SW 1271 (cell line): Measurements from ENCODE around the gene ALDH3B1.
A peak's percentile ranks its signal among the peaks of the same experiment; 100 is the strongest.

Experiments
- DNase-seq, 2 experiments: peaks; one replicate each; lab custom pipeline; 2025; lab: John Stamatoyannopoulos, UW

ALDH3B1 gene

DNA sequence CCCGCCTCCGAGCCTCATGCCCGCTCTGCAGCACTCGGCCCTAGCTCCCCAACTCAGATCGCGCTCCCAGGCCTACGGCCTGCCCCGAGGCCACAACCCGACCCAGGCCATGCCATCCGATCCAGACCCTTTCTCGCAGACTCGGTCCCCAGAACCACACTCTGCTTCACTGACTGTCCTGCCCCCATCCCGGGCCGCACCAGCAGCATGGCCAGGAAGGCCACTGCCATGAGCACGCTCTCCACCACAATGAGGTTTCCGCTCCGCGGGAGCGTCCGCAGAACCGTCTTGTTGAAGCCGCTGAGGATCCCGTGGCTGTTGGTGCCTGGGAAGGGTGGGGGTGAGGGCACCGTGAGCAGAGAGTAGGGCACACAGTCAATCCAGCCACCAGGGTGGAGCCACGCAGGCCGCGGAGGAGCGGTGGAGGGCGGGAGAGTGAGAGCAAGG, 12.6 kb upstream of the ALDH3B1 start:
- DNase-seq = no peak

GRCh38 chr11:67998150-67999045, 11.7 kb upstream of the ALDH3B1 start:
- no peak for DNase-seq

DNA sequence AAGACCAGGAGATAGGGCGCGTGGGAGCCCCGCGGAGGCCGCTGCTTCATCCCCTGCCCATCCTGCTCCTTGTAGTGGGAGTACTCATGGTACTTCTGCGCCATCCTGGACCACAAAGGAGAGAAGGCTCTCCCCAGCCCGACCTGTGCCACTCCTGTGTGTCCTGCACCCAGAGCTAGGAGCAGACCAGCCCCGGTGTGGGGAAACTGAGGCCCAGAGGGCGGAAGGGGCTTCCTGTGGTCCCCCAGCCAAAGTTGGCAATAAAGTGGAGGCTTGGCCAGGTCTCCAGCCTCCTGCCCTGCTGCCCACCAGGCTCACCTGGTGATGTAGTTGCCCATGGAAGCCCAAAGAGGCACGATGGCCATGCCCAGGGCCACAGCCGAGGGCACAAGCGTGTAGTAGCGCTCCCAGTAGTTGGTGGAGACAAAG, 10.9 kb upstream of the ALDH3B1 start:
- no peak for DNase-seq

- DNase-seq = no peak
Measured at GRCh38 chr11:67999704-68000103, 10.4 kb upstream of the ALDH3B1 start.

DNA sequence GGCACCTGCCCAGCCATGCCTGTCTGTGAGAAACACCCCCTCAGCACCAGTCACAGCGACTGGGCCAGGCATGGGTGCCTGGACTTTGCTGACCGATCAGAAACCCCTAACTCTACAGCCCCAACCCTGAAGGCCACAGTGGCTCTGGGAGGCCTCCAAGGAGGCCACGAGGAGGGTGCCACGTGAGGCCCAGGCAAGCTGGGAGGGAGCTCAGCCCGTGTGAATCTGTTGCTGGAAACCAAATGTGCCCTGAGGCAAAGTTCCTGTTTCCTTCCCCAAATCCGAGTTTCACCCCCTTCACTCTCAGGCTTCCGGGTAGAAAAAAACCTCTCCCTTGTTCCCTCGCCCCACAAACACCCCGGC, 7.6 kb upstream of the ALDH3B1 start:
- DNase-seq = no peak

GRCh38 chr11:68002938-68003845, 6.9 kb upstream of the ALDH3B1 start:
- DNase-seq = no peak

DNA sequence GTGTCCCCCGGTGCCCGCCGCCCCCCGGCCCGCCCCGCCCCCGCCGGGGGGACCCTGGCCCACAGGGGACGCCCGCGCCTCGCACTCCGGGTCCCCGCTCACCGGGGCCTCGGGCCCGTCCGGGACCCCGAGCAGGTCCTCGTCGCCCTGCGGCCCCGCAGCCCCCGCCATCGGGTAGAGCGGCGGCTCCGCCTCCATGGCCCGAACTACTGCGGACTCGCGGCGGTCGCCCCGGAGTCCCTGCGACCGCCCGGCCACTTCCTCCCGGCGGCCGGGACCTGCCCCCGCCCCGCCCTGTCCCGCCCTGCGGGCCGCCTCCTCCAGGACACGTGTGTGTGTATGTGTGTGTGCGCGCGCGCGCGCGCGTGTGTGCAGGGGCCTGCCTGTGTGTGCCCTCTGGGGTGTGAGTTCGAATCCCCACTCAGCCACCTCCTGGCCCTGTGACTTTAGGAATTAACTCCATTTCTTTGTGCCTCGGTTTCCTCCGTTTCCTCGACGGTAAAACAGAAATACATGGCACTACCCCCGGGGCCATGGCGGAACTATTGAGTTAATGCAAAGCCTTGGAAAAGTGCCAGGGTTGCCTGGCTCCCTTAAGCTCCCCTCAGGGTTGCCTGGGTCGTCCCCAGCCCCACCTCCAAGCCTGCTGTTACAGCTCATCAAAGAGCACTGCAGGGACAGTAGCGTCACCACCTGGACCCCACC, 6.1 kb upstream of the ALDH3B1 start, which contains the start of gene UNC93B1:
UNC93B1 (minus strand) TSS at position 252 of the 705 bp plus-strand sequence; CDS start at position 198, 54 bp downstream.
- DNase-seq = peak; percentile 73 to 82

DNA sequence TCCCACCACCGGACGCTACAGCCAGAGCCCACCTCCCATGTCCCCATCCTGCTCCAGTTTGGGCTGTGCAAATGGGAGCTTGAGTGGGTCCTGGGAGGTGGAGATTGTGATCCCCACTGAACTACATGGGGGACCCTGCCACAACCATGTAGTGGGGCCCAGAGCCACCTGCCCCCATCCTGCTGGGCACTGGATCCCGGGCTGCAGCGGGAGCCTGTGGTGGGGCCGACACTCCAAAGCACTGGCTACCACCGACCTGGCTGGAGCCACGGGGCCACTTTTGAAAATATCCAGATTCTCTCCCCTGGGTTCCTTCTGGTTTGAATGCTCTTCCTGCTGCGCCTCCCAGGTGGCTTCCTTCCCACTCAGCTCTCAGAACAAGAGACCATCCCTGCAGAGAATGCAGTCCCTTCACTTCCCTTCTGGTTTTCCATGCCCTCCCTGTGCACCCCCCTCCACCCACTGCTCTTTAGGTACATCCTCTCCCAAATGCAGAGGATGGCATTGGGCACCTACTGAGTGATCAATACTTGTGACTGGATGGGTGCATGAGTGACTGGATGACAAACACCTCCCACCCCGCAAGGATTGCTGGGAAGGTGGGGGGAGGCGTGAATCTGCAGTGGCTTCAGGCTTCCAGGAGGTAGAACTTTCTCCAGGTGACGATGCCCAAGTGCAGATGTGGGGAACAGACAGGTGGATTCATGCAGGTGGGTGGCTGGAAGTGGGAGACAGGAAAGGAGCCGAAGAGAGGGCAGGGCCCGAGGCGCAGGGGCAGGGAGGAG, 5.4 kb upstream of the ALDH3B1 start:
- DNase-seq = no peak

- no peak for DNase-seq
Measured at GRCh38 chr11:68006606-68007166, 3.4 kb upstream of the ALDH3B1 start.

GRCh38 chr11:68007498-68008380, 2.4 kb upstream of the ALDH3B1 start:
- DNase-seq = no peak

DNA sequence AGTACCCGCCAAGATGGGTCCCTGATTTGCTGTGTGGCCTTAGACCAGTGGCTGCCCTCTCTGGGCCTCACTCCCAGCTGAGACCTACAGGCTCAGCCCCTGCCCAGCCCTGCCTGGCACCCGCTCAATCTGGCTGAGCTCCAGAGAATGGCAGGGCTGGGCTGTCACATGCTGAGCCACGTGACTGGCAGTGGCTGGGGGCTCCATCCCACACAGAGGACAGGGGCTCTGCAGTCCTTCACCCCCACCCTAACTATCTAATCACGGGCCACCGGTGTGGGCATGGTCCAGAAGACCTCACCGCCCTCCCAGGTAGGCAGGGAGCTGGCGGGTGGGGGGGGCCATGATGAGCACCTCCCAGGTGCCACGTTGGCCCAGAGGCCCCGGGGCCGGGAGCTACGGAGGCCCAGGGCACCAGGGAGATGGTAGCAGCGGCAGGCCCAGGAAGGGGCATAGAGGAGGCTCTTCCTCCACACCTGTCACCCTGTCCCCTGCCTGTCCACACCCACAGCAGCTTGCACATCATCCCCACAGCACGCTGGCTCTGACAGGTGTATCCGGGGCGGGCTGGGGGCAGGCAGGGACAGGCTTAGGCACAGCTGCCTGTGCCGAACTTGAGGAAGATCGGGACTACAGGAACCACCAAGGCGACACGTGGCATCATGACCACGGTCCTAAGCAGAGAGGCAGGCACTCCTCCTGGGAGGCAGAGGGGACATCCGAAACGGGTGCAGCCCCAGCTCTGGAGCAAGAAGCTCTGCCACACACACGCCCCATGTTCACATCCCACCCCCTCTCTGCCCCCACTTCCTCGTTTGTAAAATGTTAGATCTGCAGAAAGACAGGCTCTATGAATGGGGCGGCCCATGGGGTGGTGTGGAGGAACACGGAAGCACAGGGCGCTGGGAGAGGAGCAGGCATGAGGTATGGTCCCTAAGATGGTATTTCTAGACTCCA, 1.5 kb upstream of the ALDH3B1 start:
- no peak for DNase-seq

DNA sequence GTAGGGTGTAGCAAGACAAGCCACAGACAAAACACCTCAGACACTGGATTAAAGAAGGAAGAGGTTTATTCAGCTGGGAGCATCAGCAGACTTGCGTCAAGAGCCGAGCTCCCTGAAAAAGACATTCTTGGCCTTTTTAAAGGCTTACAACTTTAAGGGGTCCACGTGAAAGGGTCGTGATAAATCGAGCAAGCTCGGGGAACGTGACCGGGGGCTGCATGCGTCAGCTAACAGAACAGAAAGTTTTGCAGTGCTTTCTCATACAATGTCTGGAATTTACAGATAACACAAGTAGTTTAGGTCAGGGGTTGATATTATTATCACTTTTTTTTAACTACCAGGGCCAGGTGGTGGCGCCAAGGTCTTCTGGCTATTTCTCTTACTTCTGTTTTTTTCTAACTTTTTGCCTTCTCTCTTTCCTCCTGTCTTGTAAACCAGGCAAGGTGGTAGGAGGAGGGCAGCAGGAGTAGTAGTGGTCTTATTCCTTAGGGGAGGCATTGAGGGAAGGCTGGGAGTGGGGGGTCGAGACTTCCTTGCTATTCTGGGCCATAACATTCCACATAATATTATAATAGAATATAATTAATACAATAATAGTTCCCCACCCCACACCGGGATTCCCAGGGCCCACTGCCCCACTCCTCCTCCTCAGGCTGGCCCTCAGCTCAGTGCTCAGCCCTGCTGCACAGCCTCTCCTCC, 587 bp upstream of the ALDH3B1 start:
- DNase-seq = peak in 1 of 2 experiments; percentile 75

GRCh38 chr11:68011051-68011943, 1.2 kb downstream of the ALDH3B1 start:
- no peak for DNase-seq

GRCh38 chr11:68012044-68012842, 2.1 kb downstream of the ALDH3B1 start:
- DNase-seq = no peak

GRCh38 chr11:68012843-68013610, 2.9 kb downstream of the ALDH3B1 start:
- peak; percentile 92 to 98 for DNase-seq
